WTC11 (cell line): Measurements from ENCODE around the gene KAZN. TPM values are rescaled to one million over a fixed set of nuclear protein-coding genes. Genes with fewer than 3 reads are reported as not detected.

ENCODE experiments used
- ATAC-seq: fragments of 200-7000 bp; cut with Tn5 transposase; 2 replicates; pipeline ENCODE4 v1.10.0; 2021; ENCODE audit warnings: mild to moderate bottlenecking, moderate library complexity
- CTCF ChIA-PET: fragments of 300-600 bp; sonication (Branson Sonifier 250); formaldehyde crosslinking; loops from one replicate; lab custom pipeline; 2021; ENCODE audit warnings: antibody characterized with exemption; lab: Charles Lee
- POLR2A ChIA-PET: fragments of 350-600 bp; sonication (Branson Sonifier 250); formaldehyde crosslinking; loops from one replicate; lab custom pipeline; 2021; ENCODE audit warnings: antibody characterized with exemption; lab: Charles Lee
- DNase-seq: peaks from one replicate; pipeline ENCODE4 v3.0.0; 2021; ENCODE audit warnings: low spot score
- H3K27ac Mint-ChIP-seq: 2 replicates; pipeline ENCODE4 v1.8.0; 2021; ENCODE audit warnings: mixed read lengths
- H3K27me3 Mint-ChIP-seq: 2 replicates; pipeline ENCODE4 v1.8.0; 2021; ENCODE audit warnings: low read depth, mild to moderate bottlenecking, moderate library complexity, mixed read lengths
- H3K36me3 Mint-ChIP-seq: 2 replicates; pipeline ENCODE4 v1.8.0; 2021; ENCODE audit warnings: mixed read lengths
- H3K4me1 Mint-ChIP-seq: 2 replicates; pipeline ENCODE4 v1.8.0; 2022; ENCODE audit warnings: mixed read lengths
- H3K4me3 Mint-ChIP-seq: 2 replicates; pipeline ENCODE4 v1.8.0; 2021; ENCODE audit warnings: mild to moderate bottlenecking, moderate library complexity, mixed read lengths
- H3K9me3 Mint-ChIP-seq: 2 replicates; pipeline ENCODE4 v1.8.0; 2021; ENCODE audit warnings: mixed read lengths
- EMX1 ChIP-seq: fragments of 250-450 bp; sonication (Bioruptor Pico); IDR thresholded peaks from 2 replicates; pipeline ENCODE4 v1.8.0; 2021; ENCODE audit warnings: mild to moderate bottlenecking
- HMGA2 ChIP-seq: fragments of 250-450 bp; sonication (Bioruptor Pico); IDR thresholded peaks from 2 replicates; pipeline ENCODE4 v1.4.0; 2021; ENCODE audit warnings: mild to moderate bottlenecking, moderate library complexity
- NFE2L1 ChIP-seq: sonication (generic); formaldehyde crosslinking; IDR thresholded peaks from 2 replicates; pipeline ENCODE4 v1.8.1; 2023; ENCODE audit warnings: missing genetic modification reagents
- NFYB ChIP-seq: sonication (generic); formaldehyde crosslinking; conservative IDR thresholded peaks from 2 replicates; pipeline ENCODE4 v1.8.0; 2022; ENCODE audit warnings: low read depth, missing genetic modification reagents
- SOX15 ChIP-seq: fragments of 250-450 bp; sonication (Bioruptor Pico); IDR thresholded peaks from 2 replicates; pipeline ENCODE4 v1.9.0; 2021; ENCODE audit warnings: mild to moderate bottlenecking
- SP1 ChIP-seq: sonication (generic); formaldehyde crosslinking; conservative IDR thresholded peaks from 2 replicates; pipeline ENCODE4 v1.8.1; 2022; ENCODE audit warnings: missing genetic modification reagents
- ZNF121 ChIP-seq: sonication (generic); formaldehyde crosslinking; IDR thresholded peaks from 2 replicates; pipeline ENCODE4 v1.8.0; 2023; ENCODE audit warnings: missing genetic modification reagents
- ZNF263 ChIP-seq: sonication (generic); formaldehyde crosslinking; IDR thresholded peaks from 2 replicates; pipeline ENCODE4 v1.8.1; 2022; ENCODE audit warnings: low read depth, mild to moderate bottlenecking, moderate library complexity, missing genetic modification reagents
- total RNA-seq: library from RNA; stranded (reverse); gene quantifications from 3 replicates; pipeline ENCODE4 v1.2.3, GENCODE V29; 2021
- TF ChIP-seq, protein P1 (sequence below): sonication (generic); formaldehyde crosslinking; IDR thresholded peaks from 2 replicates; pipeline ENCODE4 v1.8.0; 2023; ENCODE audit warnings: mild to moderate bottlenecking, missing genetic modification reagents
- TF ChIP-seq, protein P2 (sequence below): sonication (generic); formaldehyde crosslinking; IDR thresholded peaks from 2 replicates; pipeline ENCODE4 v1.8.1; 2023; ENCODE audit warnings: mild to moderate bottlenecking, missing genetic modification reagents, moderate library complexity
- TF ChIP-seq, protein P3 (sequence below): sonication (generic); formaldehyde crosslinking; IDR thresholded peaks from 2 replicates; pipeline ENCODE4 v1.8.1; 2023; ENCODE audit warnings: mild to moderate bottlenecking, missing genetic modification reagents
- TF ChIP-seq, protein P4 (sequence below): sonication (generic); formaldehyde crosslinking; IDR thresholded peaks from 2 replicates; pipeline ENCODE4 v1.8.1; 2022; ENCODE audit warnings: mild to moderate bottlenecking, missing genetic modification reagents, moderate library complexity, borderline replicate concordance
- TF ChIP-seq, protein P5 (sequence below): fragments of 250-450 bp; sonication (Bioruptor Pico); IDR thresholded peaks from 2 replicates; pipeline ENCODE4 v1.9.0; 2021; ENCODE audit warnings: mild to moderate bottlenecking, borderline replicate concordance
- TF ChIP-seq, protein P6 (sequence below): fragments of 250-450 bp; sonication (Bioruptor Pico); IDR thresholded peaks from 2 replicates; pipeline ENCODE4 v1.9.0; 2021; ENCODE audit warnings: moderate library complexity, mild to moderate bottlenecking, inconsistent platforms, borderline replicate concordance

KAZN gene
- total RNA-seq, 1 experiment from 2014 or later = 19.9 TPM

DNA sequence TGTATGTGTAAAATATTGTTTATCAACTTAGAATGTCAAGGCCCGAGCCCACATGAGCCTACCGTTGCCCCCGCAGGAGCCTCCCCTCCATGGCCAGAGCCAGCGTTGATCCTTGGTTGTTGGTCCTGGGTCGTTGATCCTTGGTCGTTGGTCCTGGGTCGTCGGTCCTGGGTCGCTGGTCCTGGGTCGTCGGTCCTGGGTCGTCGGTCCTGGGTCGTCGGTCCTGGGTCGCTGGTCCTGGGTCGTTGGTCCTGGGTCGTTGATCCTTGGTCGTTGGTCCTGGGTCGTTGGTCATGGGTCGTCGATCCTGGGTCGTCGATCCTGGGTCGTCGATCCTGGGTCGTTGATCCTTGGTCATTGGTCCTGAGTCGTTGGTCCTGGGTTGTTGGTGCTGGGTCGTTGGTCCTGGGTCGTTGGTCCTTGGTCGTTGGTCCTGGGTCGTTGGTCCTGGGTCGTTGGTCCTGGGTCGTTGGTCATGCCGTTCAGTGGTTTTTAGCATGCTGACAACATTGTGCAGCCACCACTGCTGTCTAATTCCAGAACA is 450.0 kb downstream of the KAZN start:
- no peak for TF ChIP-seq ZNF121 (CRISPR knock-in tag)
- Mint-ChIP-seq H3K27ac (no peak overlapping the region), H3K4me1 (peaks cover 11% of the 10 kb centered on the region), H3K36me3 (no peaks in the 10 kb centered on the region), H3K4me3 (no peak overlapping the region), H3K9me3 (no peaks in the 10 kb centered on the region), H3K27me3 (no peaks in the 10 kb centered on the region)
- ATAC-seq (no peak), DNase-seq (no peak)
- ChIA-PET CTCF (no interaction called here), POLR2A (no interaction called here)

DNA sequence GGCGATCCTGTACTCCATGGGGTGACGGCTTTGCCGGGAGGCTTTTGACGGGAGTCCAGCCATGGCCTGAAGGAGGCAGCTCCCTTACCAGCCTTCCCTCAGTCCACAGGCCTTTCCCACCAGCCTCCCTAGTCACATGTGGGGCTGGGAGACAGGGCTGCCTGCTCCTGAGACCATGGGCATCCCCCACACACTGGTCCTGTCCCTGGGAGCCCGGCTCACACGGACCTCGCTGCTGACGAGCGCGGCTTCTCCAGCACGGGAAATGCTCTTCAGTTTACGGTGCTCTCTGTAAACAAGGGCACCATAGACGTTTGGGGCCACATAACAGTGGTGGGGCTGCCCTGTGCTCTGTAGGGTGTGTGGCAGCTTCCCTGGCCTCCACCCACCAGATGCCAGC is 450.6 kb downstream of the KAZN start:
- no peak for ATAC-seq
- TF ChIP-seq, protein P1, sequence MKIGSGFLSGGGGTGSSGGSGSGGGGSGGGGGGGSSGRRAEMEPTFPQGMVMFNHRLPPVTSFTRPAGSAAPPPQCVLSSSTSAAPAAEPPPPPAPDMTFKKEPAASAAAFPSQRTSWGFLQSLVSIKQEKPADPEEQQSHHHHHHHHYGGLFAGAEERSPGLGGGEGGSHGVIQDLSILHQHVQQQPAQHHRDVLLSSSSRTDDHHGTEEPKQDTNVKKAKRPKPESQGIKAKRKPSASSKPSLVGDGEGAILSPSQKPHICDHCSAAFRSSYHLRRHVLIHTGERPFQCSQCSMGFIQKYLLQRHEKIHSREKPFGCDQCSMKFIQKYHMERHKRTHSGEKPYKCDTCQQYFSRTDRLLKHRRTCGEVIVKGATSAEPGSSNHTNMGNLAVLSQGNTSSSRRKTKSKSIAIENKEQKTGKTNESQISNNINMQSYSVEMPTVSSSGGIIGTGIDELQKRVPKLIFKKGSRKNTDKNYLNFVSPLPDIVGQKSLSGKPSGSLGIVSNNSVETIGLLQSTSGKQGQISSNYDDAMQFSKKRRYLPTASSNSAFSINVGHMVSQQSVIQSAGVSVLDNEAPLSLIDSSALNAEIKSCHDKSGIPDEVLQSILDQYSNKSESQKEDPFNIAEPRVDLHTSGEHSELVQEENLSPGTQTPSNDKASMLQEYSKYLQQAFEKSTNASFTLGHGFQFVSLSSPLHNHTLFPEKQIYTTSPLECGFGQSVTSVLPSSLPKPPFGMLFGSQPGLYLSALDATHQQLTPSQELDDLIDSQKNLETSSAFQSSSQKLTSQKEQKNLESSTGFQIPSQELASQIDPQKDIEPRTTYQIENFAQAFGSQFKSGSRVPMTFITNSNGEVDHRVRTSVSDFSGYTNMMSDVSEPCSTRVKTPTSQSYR (CRISPR knock-in tag) = no peak
- TF ChIP-seq, protein P2, sequence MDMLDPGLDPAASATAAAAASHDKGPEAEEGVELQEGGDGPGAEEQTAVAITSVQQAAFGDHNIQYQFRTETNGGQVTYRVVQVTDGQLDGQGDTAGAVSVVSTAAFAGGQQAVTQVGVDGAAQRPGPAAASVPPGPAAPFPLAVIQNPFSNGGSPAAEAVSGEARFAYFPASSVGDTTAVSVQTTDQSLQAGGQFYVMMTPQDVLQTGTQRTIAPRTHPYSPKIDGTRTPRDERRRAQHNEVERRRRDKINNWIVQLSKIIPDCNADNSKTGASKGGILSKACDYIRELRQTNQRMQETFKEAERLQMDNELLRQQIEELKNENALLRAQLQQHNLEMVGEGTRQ (CRISPR knock-in tag) = no peak
- TF ChIP-seq, protein P3, sequence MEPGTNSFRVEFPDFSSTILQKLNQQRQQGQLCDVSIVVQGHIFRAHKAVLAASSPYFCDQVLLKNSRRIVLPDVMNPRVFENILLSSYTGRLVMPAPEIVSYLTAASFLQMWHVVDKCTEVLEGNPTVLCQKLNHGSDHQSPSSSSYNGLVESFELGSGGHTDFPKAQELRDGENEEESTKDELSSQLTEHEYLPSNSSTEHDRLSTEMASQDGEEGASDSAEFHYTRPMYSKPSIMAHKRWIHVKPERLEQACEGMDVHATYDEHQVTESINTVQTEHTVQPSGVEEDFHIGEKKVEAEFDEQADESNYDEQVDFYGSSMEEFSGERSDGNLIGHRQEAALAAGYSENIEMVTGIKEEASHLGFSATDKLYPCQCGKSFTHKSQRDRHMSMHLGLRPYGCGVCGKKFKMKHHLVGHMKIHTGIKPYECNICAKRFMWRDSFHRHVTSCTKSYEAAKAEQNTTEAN (CRISPR knock-in tag) = no peak
- TF ChIP-seq, protein P4, sequence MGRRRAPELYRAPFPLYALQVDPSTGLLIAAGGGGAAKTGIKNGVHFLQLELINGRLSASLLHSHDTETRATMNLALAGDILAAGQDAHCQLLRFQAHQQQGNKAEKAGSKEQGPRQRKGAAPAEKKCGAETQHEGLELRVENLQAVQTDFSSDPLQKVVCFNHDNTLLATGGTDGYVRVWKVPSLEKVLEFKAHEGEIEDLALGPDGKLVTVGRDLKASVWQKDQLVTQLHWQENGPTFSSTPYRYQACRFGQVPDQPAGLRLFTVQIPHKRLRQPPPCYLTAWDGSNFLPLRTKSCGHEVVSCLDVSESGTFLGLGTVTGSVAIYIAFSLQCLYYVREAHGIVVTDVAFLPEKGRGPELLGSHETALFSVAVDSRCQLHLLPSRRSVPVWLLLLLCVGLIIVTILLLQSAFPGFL (CRISPR knock-in tag) = no peak
- no peak for TF ChIP-seq HMGA2
- no peak for TF ChIP-seq NFYB (CRISPR knock-in tag)
- TF ChIP-seq, protein P5, sequence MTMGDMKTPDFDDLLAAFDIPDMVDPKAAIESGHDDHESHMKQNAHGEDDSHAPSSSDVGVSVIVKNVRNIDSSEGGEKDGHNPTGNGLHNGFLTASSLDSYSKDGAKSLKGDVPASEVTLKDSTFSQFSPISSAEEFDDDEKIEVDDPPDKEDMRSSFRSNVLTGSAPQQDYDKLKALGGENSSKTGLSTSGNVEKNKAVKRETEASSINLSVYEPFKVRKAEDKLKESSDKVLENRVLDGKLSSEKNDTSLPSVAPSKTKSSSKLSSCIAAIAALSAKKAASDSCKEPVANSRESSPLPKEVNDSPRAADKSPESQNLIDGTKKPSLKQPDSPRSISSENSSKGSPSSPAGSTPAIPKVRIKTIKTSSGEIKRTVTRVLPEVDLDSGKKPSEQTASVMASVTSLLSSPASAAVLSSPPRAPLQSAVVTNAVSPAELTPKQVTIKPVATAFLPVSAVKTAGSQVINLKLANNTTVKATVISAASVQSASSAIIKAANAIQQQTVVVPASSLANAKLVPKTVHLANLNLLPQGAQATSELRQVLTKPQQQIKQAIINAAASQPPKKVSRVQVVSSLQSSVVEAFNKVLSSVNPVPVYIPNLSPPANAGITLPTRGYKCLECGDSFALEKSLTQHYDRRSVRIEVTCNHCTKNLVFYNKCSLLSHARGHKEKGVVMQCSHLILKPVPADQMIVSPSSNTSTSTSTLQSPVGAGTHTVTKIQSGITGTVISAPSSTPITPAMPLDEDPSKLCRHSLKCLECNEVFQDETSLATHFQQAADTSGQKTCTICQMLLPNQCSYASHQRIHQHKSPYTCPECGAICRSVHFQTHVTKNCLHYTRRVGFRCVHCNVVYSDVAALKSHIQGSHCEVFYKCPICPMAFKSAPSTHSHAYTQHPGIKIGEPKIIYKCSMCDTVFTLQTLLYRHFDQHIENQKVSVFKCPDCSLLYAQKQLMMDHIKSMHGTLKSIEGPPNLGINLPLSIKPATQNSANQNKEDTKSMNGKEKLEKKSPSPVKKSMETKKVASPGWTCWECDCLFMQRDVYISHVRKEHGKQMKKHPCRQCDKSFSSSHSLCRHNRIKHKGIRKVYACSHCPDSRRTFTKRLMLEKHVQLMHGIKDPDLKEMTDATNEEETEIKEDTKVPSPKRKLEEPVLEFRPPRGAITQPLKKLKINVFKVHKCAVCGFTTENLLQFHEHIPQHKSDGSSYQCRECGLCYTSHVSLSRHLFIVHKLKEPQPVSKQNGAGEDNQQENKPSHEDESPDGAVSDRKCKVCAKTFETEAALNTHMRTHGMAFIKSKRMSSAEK (CRISPR knock-in tag) = no peak
- no peak for TF ChIP-seq NFE2L1 (CRISPR knock-in tag)
- no peak for TF ChIP-seq EMX1 (CRISPR knock-in tag)
- TF ChIP-seq, protein P6, sequence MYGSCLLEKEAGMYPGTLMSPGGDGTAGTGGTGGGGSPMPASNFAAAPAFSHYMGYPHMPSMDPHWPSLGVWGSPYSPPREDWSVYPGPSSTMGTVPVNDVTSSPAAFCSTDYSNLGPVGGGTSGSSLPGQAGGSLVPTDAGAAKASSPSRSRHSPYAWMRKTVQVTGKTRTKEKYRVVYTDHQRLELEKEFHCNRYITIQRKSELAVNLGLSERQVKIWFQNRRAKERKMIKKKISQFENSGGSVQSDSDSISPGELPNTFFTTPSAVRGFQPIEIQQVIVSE = no peak
- TF ChIP-seq SP1 (CRISPR knock-in tag) = no peak
- no peak for TF ChIP-seq ZNF263 (CRISPR knock-in tag)
- no peak for TF ChIP-seq SOX15
- TF ChIP-seq, all 79 proteins: peak for 0
- Mint-ChIP-seq H3K27ac (no peak overlapping the region), H3K9me3 (no peaks in the 10 kb centered on the region), H3K4me3 (no peak overlapping the region), H3K36me3 (no peaks in the 10 kb centered on the region), H3K4me1 (peaks cover 17% of the 10 kb centered on the region), H3K27me3 (no peaks in the 10 kb centered on the region)
- DNase-seq = no peak
- POLR2A ChIA-PET = no interaction called here
- CTCF ChIA-PET = no interaction called here
